GM12892 (cell line): ENCODE measurements around the gene SLC25A45.

Experiments used
- POLR2A ChIP-seq: IDR thresholded peaks from 2 replicates; pipeline ENCODE4 v1.6.1; 2011; ENCODE audit warnings: low read depth, low read length, control low read depth
- TAF1 ChIP-seq: IDR thresholded peaks from 2 replicates; pipeline ENCODE4 v1.6.1; 2011; ENCODE audit warnings: low read depth, mild to moderate bottlenecking, control low read depth, low read length, borderline replicate concordance

DNA sequence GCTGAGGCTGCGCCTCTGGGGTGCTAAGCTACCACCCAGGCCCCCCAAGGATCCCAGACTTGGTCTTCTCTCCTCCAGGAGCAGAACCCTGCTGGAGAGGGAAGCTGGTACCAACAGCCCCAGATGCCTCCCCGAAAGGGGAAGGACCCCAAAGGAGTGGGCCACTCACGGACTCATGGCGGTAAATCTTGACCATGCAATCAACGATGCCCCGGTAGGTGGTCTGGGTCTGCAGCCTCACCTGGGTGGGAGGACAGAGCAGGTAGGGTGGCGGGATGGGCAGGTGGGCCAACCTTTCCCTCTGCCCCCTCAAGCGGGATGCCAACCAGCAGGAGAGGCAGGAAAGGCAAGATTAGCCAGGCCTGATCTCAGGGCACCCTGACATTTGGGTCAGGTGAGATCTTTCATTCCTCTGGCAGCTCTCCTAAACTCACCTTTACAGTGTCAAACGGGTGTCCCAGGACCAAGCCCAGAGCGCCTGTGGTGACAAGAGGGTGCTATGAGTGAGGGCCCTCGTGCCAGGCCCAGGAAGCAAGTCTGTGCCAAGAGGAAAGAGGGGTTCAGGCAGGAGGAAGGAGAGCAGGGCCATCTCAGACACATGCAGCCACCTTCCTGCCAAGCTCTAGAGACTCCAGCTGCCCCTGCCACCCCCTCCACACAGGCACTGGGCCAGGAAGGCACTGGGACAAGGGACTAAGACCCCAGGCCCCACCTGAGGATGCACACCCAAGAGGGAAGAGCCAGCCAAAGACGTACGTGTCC lies 2.6 kb downstream of the SLC25A45 start:
- TF ChIP-seq POLR2A (no peak), TAF1 (no peak)
